Hippocampal formation (tissue), 2 donors: ENCODE measurements around the gene CFAP77.
A peak's percentile ranks its signal among the peaks of the same experiment; 100 is the strongest.

Source experiments
- DNase-seq, 2 donors: peaks; one replicate each; lab custom pipeline; 2025; lab: John Stamatoyannopoulos, UW

CFAP77 gene

DNA sequence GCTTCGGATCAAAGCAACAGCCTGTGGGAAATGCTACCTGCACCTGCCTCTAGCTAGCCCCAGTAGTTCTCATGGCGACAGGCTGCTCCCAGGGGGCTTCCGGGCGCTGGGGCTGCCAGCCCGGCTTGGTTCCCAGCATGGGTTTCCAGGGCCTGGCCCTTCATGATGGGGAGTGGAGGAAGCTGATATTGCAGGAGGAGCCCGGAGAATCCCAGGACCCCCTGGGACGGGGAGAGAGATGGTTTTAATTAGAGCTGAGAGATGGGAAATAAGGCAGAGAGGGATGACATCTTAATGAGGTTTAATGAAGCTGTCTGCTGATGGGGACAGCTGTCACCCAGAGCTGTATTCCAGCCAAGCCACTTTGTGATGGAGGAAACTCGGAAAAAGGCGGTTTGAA is 78.6 kb downstream of the CFAP77 start:
- DNase-seq: no peak

DNA sequence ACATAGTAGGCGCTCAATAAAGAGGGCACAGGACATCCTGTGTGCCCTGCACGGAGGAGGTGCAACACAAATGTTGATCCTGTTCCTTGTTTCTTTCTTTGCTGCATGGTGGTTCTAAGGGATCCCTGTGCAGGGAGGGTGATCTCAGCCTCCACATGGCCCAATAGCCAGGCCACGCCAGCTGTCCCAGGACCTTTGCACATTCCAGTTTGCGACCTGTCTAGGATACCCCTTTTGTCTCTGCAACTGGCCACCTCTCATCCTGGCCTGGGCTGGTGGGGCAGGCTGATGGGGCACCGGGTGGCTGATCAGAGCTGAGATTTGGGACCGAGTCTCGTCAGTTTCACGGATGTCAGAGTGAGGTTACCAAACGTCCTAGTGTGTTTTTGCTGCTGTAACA is 79.5 kb downstream of the CFAP77 start:
- DNase-seq: no peak

DNA sequence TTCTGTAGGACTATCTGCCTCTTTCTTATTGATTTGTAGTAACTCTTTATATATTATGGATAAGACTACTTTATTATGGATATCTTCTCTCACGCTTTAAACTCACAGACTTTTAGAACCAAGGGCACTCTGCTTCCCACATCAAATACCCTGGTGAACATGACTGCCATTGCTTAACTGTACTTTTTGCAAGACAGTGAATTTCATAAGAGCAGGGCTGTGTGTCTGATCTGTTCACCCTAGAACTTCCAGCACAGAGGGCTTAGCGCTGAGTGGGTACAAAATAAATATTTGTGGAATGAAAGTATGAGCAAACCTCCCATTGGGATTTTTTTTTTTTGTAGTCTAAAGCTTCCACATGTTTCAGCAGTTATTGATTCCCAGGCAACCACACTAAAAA is 84.8 kb downstream of the CFAP77 start:
- DNase-seq: no peak

DNA sequence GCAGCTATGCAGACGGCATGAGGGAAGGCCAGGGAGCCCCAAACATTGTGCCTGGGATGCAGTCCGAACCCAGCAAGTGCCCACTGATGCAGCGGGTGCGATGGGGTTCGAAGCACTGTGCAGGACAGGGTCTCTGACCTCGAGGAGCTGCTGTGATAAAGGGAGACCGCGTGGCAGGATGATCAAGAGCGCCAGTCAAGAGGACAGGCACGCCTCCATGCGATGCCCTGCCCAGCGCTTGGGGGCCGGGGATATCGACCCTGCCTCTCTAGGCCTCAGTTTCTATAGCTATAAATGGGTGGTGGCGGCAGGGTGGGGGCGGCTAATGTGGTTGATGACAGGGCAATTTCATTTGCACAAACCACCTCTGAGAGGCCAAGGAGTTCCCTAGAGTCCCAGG is 87.7 kb downstream of the CFAP77 start:
- no peak for DNase-seq

DNA sequence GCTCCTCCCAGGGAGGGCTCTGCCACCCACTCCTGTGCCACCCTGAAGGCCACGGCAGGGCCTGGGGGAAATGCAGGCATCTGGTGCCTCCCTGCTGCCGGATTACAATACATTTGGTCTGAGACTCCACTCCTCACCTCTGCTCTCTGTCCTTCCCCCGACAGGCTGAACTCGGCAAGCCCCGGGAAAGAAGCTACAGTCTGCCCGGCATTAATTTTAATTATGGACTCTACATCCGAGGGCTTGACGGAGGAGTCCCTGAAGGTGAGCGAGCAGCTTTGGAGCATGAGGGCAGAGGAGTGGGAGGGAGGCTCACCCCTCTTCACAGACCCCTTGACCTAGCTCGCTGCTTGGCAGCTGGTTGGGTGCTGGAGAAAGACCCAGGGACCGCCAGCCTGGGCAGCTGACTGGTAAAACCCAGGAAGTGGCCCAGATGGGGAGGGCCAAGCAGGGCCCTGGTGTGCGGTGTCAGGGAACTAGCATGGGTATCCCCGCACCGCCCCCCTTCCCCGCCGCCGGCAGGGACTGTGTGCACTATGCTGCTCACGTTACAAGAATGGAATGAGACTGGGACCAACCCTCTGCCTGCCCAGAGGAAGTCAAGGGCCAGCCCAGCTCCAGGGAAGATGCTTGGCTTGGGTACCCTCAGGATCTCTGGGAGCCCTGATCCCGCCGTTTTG is 88.7 kb downstream of the CFAP77 start:
- no peak for DNase-seq

DNA sequence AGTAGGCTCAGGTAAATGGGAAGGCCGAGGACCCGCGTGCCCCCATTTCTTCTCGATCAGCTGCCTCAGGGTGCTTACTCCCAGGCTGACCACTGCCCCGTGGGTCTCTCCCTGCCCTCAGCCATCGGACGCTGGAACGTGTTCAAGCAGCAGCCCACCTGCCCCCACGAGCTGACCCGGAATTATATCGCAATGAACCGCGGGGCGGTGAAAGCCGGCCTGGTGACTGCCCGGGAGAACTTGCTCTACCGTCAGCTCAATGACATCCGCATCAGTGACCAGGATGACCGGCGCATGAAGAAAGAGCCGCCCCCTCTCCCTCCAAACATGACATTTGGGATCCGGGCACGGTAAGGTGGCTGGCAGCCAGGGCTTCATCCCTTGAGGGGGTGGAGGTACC is 89.2 kb downstream of the CFAP77 start:
- DNase-seq: no peak

DNA sequence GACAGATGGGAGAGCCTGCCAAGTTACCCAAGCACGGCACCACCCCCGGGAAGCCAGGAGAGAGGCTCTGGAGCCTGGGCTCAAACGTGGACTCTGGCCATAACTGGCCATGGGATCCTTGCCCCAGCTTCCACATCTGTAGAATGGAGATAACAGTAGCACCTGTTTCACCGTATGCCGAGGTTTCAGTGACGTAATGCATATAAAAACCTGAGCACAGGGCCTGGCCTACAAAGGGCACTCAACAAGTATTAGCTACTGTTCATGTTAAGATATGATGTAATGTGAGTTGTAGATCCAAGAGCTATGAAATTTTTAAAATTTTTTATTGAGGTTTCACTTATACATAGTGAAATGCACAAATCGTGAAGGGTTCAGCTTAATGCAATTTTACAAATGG is 90.2 kb downstream of the CFAP77 start:
- DNase-seq: no peak

DNA sequence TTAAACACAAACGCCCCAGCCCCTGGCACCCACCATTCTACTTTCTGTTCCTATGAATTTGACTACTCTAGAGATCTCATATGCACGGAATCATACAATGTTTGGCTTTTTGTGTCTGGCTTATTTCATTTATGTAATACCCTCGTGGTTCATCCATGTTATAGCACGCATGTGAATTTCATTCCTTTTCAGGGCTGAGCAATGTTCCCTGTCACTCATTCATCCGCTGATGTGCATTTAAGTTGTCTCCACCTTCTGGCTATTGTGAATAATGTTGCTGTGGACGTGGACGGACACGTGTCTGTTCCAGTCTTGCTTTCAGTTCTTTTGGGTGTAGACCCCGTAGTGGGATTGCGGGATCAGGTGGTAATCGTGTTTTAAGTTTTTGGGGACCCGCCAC is 92.5 kb downstream of the CFAP77 start:
- DNase-seq: no peak

DNA sequence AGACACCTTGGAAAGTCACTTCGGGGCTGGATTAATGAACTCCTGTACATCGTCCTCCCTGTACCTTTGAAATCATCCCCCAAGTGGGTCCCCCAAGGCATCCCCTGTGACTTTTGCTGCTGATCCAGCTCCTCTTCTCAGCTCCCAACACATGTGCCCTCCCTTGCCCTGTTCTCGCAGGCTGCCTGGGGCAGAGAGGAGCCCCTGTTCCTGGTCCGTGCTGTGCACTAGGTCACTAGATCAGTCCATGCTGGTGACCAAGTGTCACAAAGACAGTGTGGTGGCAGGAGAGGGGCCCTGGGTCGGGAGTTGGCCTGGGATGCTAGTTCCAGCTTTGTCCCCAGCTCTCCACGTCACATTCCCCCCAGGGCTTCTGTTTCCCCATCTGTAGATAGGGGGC is 93.1 kb downstream of the CFAP77 start:
- no peak for DNase-seq

DNA sequence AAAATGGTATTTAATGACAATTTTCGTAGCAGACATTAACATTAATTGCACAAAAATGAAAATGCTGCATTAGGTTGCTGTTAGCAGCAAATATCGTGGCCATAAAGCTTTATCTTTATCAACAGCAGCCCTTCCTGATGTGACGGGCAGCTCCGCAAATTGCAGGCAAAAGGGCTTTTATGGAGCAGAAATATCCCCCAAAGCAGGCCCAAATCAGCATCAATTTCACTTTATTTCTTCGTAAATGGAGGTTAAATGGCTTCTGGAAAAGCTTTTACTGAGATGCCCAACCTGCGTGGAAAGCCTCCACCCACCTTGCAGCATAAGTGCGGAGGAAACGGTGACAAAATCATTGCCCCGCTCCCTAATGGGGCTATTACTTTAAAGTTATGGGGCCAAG is 94.5 kb downstream of the CFAP77 start:
- no peak for DNase-seq

DNA sequence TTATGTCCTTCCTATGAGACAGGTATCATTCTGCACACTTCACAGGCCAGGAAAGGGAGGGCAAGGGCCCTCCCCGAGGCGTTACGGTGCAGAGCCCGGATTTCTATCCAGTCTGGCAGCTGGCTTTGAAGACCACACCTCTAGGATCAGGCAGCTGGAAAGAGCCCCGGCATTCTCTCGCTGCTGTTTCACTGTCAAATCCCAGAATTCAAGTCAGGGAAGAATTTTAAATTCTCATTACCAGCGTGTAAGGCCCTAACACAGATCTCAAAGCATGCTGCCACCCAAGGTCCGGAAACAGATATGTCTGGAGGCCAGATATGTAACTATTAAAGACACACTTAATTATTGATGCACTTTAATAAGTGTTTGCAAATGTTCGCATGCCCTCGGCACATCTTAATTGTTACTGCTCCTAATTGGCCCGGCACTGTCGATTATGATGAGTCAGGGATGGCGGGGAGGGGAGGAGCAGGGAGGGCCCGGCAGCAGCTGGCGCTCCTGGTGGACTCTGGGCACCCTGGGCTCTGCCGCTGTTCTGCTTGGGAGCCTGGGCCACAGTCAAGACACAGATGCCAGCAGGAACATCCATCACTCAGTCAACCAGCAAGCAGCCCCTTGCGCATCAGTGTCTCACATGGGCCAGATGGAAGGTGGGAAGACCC is 96.1 kb downstream of the CFAP77 start:
- no peak for DNase-seq

DNA sequence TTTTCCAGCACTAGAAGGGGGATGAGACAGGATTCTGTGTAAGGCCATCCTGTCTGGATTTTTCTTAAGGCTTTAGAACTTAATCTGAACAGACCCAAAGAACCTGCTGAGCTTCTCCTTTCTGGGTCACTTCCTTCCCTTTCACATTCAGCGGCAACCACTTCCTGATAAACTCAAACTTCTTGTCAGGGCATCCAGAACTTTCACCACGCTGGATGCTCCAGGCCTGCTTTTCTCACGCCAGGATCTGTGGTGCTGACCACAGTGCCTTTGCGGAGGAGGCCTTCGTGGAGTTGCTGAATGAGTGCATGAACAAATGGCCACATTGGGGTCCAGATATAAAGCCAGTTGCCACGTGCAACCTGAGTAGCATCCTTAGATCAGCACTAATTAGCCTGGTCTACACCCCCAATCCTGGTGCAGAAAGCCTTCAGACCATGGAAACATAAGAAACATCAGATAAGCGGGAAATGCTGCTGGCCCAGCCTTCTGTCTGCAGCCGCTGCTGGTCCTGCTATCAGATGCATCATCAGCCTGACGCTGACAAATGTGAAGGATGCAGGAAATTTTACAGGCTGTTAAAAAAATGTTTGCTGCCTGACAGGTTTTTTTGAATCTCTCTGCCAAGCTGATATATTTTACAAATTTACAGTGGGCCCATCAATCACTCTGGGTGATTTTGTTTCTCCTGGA is 97.1 kb downstream of the CFAP77 start:
- no peak for DNase-seq

DNA sequence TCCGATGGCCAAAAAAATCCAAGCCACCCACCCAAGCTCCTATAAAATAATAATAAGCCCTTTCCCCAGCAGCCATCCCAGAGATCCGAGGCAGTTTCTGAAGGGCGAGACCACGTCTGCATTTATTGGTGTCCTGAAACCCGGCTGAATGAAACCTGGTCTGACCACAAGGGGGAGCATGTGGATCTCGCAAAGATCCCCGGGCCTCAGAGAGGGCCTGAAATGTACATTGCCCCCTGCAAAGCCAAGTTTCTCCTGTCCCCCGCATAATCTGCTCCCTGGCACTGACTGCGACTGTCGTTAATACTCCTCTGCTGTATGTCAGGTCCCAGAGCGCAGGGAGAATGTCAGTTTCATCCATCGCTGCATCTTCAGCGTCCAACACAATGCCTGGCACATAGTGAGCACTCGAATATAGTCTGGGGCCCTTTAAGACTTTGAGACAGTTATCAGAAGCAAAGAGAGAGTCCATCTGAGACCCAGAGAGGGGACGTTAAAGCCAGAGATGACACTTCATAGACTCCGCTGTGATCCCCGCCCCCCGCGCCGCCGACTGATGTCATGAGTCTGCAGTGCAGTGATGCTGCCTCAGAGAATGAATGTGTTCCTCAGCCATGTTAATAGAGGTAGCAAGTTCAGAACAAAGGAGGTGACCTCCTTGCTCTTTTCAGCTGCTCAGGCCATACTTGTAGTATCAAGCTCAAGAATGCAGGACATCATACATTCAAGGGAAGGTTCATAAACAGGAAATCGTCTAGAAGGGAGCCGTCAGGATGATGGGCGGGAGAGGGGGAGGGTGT is 97.9 kb downstream of the CFAP77 start:
- DNase-seq: peak; percentile 32 to 48

DNA sequence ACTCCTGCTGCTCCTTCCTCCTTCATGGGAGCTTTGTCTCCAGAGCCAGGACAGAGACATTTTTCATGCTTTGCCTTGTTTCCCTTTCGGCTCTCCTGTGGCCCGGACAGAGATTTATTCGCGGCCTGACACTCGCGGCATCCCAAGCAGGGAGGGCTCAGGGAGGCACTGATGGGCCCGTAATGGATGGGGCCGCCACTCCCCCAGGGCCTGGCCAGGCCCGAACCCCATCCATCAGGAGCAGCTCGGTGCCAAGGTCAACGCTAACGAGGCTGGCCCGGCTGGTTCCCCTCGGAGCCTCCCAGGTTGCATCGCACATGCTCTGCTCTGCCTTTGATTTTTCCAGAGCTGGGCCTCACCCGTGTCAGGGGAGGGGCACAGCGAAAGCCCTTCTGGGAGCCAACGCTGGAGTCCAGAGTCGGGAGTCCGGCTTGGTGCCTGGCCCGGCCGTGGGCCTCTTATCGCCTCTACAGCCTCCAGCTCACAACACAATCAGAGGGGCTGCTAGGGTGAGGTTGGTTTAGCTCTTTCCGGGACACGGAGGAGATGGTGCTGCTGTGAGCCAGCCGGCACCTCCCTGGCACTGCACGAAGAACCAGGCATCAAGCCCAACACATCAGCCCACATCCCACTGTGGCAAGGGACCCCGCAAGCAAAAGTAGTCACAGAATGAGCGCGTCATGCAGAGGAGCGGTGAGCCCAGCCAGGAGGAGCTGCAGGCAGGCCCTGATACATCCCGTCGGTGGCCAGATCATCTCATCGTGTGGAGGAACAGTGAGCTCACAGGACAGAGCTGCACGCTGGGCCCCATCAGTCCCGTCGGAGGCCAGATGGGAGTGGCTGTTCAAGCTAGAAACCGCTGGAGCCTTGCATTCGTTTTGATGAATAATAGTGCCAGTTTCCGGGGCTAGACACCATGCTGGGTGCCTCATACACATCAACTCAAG is 100.2 kb downstream of the CFAP77 start:
- no peak for DNase-seq

DNA sequence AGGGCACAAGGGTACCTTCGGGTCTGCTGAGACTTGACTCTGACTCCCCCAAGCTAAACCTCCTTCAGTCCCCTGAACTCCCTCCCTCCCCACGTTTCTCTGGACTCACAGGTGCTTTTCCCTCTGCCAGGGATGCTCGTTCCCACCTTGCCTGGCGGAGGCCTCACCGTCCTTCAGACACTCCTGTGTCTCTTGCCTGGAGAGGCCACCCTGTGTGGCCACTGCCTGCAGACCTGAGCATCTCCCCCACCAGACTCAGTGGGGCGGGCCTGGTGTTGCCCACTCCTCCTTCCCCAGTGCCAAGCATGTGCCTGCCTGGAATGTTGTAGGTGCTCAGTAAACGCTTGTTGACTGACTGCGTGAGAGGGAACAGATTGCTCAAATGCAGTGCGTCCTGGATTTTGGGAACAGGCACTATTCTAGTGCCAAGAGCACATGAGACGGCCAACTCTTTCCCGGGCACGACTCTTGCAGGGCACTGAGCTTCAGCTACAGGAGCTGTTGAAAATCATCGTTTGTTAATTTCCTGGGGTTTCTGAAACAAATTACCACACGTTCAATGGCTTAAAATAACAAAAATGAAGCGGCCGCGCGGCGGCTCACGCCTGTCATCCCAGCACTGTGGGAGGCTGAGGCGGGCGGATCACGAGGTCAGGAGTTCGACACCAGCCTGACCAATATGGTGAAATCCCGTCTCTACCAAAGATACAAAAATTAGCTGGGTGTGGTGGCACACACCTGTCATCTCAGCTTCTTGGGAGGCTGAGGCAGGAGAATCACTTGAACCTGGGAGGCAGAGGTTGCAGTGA is 101.4 kb downstream of the CFAP77 start:
- DNase-seq: no peak

DNA sequence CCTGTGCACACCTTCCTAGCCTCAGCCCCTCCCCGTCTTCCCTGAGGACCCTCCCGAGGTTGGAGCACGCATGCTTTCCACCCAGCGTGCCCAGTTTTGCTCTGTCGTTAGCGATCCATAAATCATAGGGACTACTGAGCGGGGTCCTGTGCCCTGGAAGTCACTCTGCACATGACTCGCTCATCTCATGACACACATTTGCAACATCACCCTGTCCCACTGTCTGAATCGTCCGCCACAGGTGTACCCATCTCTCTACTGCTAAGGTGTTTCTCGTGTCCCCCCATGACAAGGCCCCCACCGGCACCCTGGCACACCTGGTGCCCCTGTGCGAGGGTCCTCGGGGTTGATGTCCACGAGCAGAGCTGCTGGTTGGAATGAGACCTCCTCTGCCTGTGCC is 103.4 kb downstream of the CFAP77 start:
- no peak for DNase-seq

DNA sequence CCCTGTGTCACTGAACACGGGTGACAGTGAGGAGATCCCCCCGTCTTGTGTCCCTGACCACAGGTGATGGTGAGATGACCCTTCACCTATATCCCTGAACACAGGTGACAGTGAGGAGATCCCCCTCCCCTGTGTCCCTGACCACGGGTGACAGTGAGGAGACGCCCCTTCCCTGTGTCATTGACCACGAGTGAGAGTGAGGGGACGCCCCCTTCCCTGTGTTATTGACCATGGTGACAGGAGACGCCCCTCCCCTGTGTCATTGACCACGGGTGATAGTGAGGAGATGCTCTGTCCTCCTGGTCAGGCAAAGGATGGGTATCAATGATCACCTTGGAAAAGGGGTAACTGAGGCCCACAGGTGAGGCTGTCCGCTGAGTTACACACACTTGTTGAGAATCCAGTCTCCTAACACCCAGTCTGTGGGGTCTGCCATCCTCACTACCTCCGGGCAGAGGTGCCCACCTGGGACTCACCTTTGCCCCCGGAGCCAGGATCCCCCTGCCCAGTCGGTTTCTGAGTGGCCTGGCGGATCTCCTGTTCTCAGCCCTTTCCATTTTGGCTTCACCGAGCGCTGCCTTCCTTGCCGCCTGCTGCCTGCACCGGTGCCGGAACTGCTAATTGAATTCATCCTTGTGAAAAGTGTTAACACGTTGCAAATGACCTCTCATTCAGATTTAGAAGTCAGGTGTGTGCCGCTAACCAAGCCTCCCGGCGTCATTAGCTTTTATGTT is 104.2 kb downstream of the CFAP77 start:
- no peak for DNase-seq

DNA sequence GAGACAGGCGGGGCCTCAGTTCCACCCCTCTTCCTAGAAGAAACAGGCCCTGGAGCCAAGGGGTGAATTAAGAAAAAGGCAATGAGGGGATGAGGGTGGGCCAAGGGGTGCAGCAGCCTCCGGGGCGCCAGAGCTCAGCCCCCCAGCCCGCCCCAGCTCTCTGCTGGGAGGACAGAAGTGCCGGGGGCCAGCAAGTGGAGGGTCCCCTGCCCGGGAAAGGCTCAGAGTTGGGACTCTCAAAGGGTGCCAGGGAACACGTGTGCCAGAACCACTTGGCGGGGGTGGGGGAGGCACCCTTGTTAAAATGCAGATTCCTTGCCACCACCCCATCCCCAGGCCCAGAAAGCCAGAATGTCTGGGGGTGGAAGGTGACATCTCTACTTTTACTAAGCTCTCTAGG is 104.8 kb downstream of the CFAP77 start:
- DNase-seq: no peak

DNA sequence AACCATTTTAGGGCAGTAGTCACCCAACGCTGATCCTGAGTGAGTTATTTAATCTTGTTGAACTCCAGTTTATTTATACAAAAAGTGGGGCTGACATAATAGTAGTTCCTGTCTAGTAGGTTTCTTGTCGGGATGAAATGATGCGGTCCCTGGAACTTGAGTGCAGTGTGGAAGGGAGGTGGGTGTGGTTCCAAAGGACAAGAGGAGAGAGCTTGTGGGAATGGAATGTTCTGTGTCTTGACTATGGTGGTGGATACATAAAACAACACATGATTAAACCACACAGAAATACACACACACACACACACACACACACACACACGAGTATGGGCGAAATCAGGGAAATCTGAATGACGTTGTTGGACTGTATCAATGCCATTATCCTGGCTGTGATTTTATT is 106.3 kb downstream of the CFAP77 start:
- no peak for DNase-seq

DNA sequence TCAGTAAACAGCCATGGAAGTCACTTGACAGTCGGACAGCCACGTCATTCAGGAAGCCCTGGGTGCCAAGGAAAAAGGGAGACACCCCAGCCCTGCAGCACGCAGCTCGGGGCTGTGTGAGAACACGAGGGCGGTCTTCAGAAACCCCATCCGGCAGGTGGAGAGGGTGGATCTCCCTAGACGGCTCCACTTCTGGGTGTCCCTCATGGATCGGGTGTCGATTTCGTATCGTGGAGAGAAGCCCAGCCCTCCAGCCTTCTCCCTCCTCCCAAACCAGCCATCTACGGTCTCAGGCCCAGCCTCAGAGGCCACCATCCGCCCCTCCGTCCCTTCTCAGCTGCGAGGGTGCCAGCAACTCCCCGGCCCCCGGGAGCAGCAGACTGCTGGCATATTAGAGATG is 106.9 kb downstream of the CFAP77 start:
- DNase-seq: no peak
